ENCODE results near the gene MINDY4. TPM values are rescaled to one million over a fixed set of nuclear protein-coding genes. Genes with fewer than 3 reads are reported as not detected.

MINDY4 gene
- total RNA-seq, 1 donor from 2014 or later = 4.4 TPM

GRCh38 chr7:30731581-30731980, 39.6 kb upstream of the MINDY4 start:
- H3K27ac Mint-ChIP-seq (ENCODE audit: unreplicated experiment) = no peak overlapping the region
- H3K9me3 Mint-ChIP-seq (ENCODE audit: unreplicated experiment) = no peaks in the 10 kb centered on the region
- peaks cover 74% of the 10 kb centered on the region for H3K27me3 Mint-ChIP-seq (ENCODE audit: unreplicated experiment)
- no peak overlapping the region for H3K4me3 Mint-ChIP-seq (ENCODE audit: unreplicated experiment)
- TF ChIP-seq CTCF (IDR thresholded peaks at IDR 0.05) = no peak
- no peaks in the 10 kb centered on the region for H3K4me1 Mint-ChIP-seq (ENCODE audit: unreplicated experiment)
- no peaks in the 10 kb centered on the region for H3K36me3 Mint-ChIP-seq (ENCODE audit: unreplicated experiment)
- no peak for DNase-seq (ENCODE audit: extremely low spot score, unreplicated experiment)

- H3K27ac Mint-ChIP-seq (ENCODE audit: unreplicated experiment) = no peak overlapping the region
- H3K36me3 Mint-ChIP-seq (ENCODE audit: unreplicated experiment) = no peaks in the 10 kb centered on the region
- peaks cover 81% of the 10 kb centered on the region for H3K27me3 Mint-ChIP-seq (ENCODE audit: unreplicated experiment)
- no peak overlapping the region for H3K4me3 Mint-ChIP-seq (ENCODE audit: unreplicated experiment)
- no peak for TF ChIP-seq CTCF (IDR thresholded peaks at IDR 0.05)
- H3K9me3 Mint-ChIP-seq (ENCODE audit: unreplicated experiment) = no peaks in the 10 kb centered on the region
- DNase-seq (ENCODE audit: extremely low spot score, unreplicated experiment) = no peak
- no peaks in the 10 kb centered on the region for H3K4me1 Mint-ChIP-seq (ENCODE audit: unreplicated experiment)
Observed at GRCh38 chr7:30732606-30733005, 38.6 kb upstream of the MINDY4 start.

GRCh38 chr7:30733216-30733615, 38.0 kb upstream of the MINDY4 start:
- no peaks in the 10 kb centered on the region for H3K36me3 Mint-ChIP-seq (ENCODE audit: unreplicated experiment)
- H3K4me3 Mint-ChIP-seq (ENCODE audit: unreplicated experiment) = no peak overlapping the region
- H3K27ac Mint-ChIP-seq (ENCODE audit: unreplicated experiment) = no peak overlapping the region
- TF ChIP-seq CTCF (IDR thresholded peaks at IDR 0.05) = no peak
- no peaks in the 10 kb centered on the region for H3K4me1 Mint-ChIP-seq (ENCODE audit: unreplicated experiment)
- H3K27me3 Mint-ChIP-seq (ENCODE audit: unreplicated experiment) = peaks cover 80% of the 10 kb centered on the region
- no peak for DNase-seq (ENCODE audit: extremely low spot score, unreplicated experiment)
- H3K9me3 Mint-ChIP-seq (ENCODE audit: unreplicated experiment) = no peaks in the 10 kb centered on the region

- no peak overlapping the region for H3K4me3 Mint-ChIP-seq (ENCODE audit: unreplicated experiment)
- no peak overlapping the region for H3K27ac Mint-ChIP-seq (ENCODE audit: unreplicated experiment)
- no peaks in the 10 kb centered on the region for H3K9me3 Mint-ChIP-seq (ENCODE audit: unreplicated experiment)
- no peak for TF ChIP-seq CTCF (IDR thresholded peaks at IDR 0.05)
- H3K27me3 Mint-ChIP-seq (ENCODE audit: unreplicated experiment) = peaks cover 80% of the 10 kb centered on the region
- DNase-seq (ENCODE audit: extremely low spot score, unreplicated experiment) = no peak
- H3K4me1 Mint-ChIP-seq (ENCODE audit: unreplicated experiment) = no peaks in the 10 kb centered on the region
- no peaks in the 10 kb centered on the region for H3K36me3 Mint-ChIP-seq (ENCODE audit: unreplicated experiment)
Observed at GRCh38 chr7:30733691-30734090, 37.5 kb upstream of the MINDY4 start.

- peaks cover 79% of the 10 kb centered on the region for H3K27me3 Mint-ChIP-seq (ENCODE audit: unreplicated experiment)
Observed at GRCh38 chr7:30734497-30734896, 36.7 kb upstream of the MINDY4 start.

More at GRCh38 chr7:30734497-30734896, 36.7 kb upstream of the MINDY4 start:
- no peaks in the 10 kb centered on the region for H3K4me1 Mint-ChIP-seq (ENCODE audit: unreplicated experiment)
- H3K36me3 Mint-ChIP-seq (ENCODE audit: unreplicated experiment) = no peaks in the 10 kb centered on the region
- no peaks in the 10 kb centered on the region for H3K9me3 Mint-ChIP-seq (ENCODE audit: unreplicated experiment)
- no peak for DNase-seq (ENCODE audit: extremely low spot score, unreplicated experiment)
- no peak overlapping the region for H3K4me3 Mint-ChIP-seq (ENCODE audit: unreplicated experiment)
- TF ChIP-seq CTCF (IDR thresholded peaks at IDR 0.05) = no peak
- no peak overlapping the region for H3K27ac Mint-ChIP-seq (ENCODE audit: unreplicated experiment)

Data from osteocyte (in vitro differentiated cells).